Testis (tissue), 2 donors: ENCODE results near the gene TTC39A.

Experiments
- POLR2A ChIP-seq: fragments of 450-650 bp; IDR thresholded peaks from one replicate; pipeline ENCODE4 v1.6.1; 2017; ENCODE audit warnings: antibody characterized with exemption, mild to moderate bottlenecking, moderate library complexity
- TF ChIP-seq, protein P1 (sequence below), 3 experiments: fragments of 450-650 bp in 2 of 3; fragments of 200-600 bp in 1 of 3; sonication (generic) in 1 of 3; IDR thresholded peaks; one replicate each; pipeline ENCODE4 v1.5.1; 2016 to 2019; ENCODE audit warnings: antibody characterized with exemption in 3 of 3, mild to moderate bottlenecking in 2 of 3, moderate library complexity in 1 of 3

DNA sequence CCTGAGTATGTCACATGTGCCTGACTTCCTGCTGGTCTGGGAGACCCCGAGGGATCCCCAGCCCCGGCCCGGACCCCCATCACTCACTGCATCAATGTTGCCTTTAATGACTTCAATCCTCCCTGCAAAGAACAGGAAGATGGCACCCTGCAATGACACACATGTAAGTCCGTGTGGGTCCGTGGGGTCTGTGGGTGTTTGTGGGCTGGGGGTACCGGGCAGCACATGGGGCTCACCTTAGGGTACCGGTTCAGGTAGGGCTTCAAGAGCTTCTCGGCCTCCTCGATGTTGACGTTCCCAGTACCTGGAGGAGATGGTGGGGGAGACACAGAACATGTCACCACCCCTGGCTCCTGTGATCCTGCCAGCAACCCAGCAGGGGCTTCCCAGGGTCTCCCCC lies 28.1 kb downstream of the TTC39A start:
- TF ChIP-seq, protein P1, sequence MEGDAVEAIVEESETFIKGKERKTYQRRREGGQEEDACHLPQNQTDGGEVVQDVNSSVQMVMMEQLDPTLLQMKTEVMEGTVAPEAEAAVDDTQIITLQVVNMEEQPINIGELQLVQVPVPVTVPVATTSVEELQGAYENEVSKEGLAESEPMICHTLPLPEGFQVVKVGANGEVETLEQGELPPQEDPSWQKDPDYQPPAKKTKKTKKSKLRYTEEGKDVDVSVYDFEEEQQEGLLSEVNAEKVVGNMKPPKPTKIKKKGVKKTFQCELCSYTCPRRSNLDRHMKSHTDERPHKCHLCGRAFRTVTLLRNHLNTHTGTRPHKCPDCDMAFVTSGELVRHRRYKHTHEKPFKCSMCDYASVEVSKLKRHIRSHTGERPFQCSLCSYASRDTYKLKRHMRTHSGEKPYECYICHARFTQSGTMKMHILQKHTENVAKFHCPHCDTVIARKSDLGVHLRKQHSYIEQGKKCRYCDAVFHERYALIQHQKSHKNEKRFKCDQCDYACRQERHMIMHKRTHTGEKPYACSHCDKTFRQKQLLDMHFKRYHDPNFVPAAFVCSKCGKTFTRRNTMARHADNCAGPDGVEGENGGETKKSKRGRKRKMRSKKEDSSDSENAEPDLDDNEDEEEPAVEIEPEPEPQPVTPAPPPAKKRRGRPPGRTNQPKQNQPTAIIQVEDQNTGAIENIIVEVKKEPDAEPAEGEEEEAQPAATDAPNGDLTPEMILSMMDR (IDR thresholded peaks at IDR 0.05), result no peak
- TF ChIP-seq POLR2A, result no peak
